ENCODE measurements around the gene VN1R4. TPM values are rescaled to one million over a fixed set of nuclear protein-coding genes. Genes with fewer than 3 reads are reported as not detected.
"Not testable (repeated sequence)": the region's sequence is repeated elsewhere in the genome, so short reads cannot be mapped to it uniquely, and the experiment has no call there.

The VN1R4 gene, protein sequence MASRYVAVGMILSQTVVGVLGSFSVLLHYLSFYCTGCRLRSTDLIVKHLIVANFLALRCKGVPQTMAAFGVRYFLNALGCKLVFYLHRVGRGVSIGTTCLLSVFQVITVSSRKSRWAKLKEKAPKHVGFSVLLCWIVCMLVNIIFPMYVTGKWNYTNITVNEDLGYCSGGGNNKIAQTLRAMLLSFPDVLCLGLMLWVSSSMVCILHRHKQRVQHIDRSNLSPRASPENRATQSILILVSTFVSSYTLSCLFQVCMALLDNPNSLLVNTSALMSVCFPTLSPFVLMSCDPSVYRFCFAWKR
- total RNA-seq: not detected

DNA sequence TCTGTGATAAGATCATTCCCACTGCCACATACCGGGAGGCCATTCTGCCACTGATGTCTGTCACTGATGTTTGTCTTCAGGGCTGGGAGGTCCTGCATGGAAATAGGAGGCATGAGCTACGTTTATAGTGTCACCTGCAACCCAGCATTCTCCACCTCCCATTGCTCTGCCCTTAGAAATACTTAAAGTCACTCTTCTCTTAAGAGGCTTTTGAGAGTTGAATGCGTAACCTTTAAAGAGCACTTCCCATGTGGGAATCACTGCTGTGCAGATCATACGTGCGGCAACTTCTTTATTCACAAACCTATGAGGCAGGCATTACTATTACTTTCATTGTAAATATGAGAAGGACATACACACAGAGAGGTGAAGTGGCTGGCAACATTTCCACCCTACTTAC is at the start of gene VN1R4:
Gene VN1R4 (minus strand): TSS at position 101 of the 400 bp plus-strand sequence. CDS start 58 bp downstream, at position 43.
- peaks cover 18 to 19% of the 10 kb centered on the region in 2 donors for H3K36me3 Mint-ChIP-seq (ENCODE audit: insufficient read depth in 2 of 2)
- not testable (repeated sequence) for ATAC-seq (replicated peaks in 1 of 2); H3K27ac Mint-ChIP-seq; H3K27me3 Mint-ChIP-seq (ENCODE audit: low read depth); H3K4me3 Mint-ChIP-seq; H3K4me1 Mint-ChIP-seq (ENCODE audit: low read depth); DNase-seq
- peaks cover 24 to 30% of the 10 kb centered on the region in 2 donors for H3K9me3 Mint-ChIP-seq

DNA sequence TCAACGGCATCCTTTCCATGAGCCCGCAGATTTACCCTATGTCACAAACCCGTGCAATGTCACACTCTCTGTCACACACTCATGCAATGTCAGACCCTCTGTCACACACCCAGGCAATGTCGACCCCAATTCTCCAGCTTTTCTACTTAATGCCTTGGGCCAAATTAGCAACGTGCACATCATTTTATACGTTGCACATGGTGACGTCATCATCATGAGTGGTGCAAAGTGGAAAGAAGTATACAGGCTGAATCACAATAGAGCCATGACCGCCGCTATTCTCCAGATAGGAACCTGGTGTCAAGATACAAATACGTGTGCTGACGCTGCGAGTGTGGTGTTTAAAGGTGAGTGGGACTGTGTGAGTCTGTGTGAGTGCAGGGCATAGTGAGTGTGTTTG is 44.4 kb upstream of the VN1R4 start:
- peaks cover 14 to 16% of the 10 kb centered on the region in 2 donors for H3K9me3 Mint-ChIP-seq
- no peak for ATAC-seq (replicated peaks in 1 of 2)
- peaks cover 8 to 19% of the 10 kb centered on the region in 2 donors for H3K36me3 Mint-ChIP-seq (ENCODE audit: insufficient read depth in 2 of 2)
- DNase-seq: no peak
- no peak overlapping the region for H3K4me3 Mint-ChIP-seq
- peaks cover 12% of the 10 kb centered on the region for H3K27me3 Mint-ChIP-seq (ENCODE audit: low read depth)
- H3K27ac Mint-ChIP-seq: no peak overlapping the region
- no peaks in the 10 kb centered on the region for H3K4me1 Mint-ChIP-seq (ENCODE audit: low read depth)

DNA sequence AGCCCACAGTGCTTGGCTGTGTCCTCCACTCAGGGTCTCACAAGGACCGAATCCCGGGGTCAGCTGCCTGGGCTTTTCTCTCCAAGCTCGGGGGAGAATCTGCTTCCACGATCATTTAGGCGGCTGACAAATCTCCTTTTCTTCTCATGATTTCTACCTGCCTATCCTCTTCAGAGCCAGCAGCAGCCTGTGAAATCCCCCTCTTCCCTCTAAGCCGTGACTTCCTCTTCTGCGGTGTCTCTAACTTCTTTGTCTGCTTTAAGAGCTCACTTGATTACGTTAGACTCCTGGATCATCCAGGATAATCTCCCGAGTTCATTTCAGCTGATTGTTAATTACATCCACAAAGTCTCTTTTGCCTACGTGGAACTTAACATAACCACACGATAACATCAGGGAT is 43.5 kb upstream of the VN1R4 start:
- Mint-ChIP-seq H3K36me3 (ENCODE audit: insufficient read depth in 2 of 2) (peaks cover 10 to 22% of the 10 kb centered on the region in 2 donors), H3K9me3 (peaks cover 14 to 19% of the 10 kb centered on the region in 2 donors), H3K4me1 (ENCODE audit: low read depth) (no peaks in the 10 kb centered on the region), H3K27me3 (ENCODE audit: low read depth) (peaks cover 20% of the 10 kb centered on the region), H3K4me3 (no peak overlapping the region), H3K27ac (no peak overlapping the region)
- no peak for DNase-seq
- no peak for ATAC-seq (replicated peaks in 1 of 2)

DNA sequence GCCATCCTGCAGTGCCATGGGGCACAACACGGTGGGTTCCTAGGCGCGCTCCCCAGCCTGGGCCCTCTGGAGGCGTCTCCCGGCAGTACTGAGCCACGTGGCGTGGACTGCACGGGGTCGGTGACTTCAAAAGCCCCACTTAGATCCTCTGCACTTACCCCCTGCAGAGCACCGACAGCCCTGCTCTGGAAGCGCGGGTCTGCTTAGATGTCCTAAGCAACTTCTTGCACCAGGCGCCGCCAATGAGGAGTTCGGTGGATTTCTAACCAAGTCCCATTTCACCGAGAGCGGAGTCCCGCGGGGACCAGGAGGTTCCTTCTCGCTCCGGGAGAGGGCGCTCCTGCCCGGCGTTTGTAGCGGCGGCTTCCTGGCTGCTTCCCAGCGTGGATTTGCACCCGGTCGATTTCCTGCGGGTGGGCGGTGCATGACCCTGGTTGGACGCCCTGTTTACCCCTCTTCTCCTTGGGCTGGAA is 40.9 kb upstream of the VN1R4 start:
- H3K27ac Mint-ChIP-seq: no peak overlapping the region
- no peak overlapping the region for H3K4me3 Mint-ChIP-seq
- ATAC-seq (replicated peaks in 1 of 2) (peak in 1 of 2 donors; percentile 23), DNase-seq (peak in 1 of 2 donors; percentile 30)
- peaks cover 14 to 19% of the 10 kb centered on the region in 2 donors for H3K9me3 Mint-ChIP-seq
- H3K27me3 Mint-ChIP-seq (ENCODE audit: low read depth): peaks cover 16% of the 10 kb centered on the region
- H3K36me3 Mint-ChIP-seq (ENCODE audit: insufficient read depth in 2 of 2): peaks cover 8 to 20% of the 10 kb centered on the region in 2 donors
- no peaks in the 10 kb centered on the region for H3K4me1 Mint-ChIP-seq (ENCODE audit: low read depth)

DNA sequence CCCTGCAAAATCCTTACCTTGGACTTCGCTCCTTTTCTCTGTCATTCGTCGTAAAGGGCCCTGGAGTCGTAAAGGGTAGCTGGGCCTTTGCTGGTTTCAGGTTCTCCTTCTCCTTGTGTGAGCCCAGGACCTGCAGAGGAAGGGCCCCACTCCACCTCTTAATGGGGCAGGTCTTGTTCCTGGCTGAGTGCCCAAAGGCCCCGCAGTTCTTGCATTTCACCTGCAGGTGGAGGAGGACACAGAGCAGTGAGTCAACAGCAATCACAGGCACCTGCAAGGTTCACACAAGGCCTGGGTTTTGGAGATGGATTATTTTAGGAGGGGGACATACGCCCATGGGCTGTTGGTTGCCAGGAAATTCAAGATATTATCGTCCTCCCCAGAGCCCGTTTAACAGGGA is 33.8 kb upstream of the VN1R4 start:
- not testable (repeated sequence) for DNase-seq; ATAC-seq (replicated peaks in 1 of 2); H3K4me1 Mint-ChIP-seq (ENCODE audit: low read depth); H3K27ac Mint-ChIP-seq; H3K4me3 Mint-ChIP-seq; H3K27me3 Mint-ChIP-seq (ENCODE audit: low read depth)
- Mint-ChIP-seq H3K9me3 (peaks cover 2 to 13% of the 10 kb centered on the region in 2 donors), H3K36me3 (ENCODE audit: insufficient read depth in 2 of 2) (peaks cover under 1 to 18% of the 10 kb centered on the region in 2 donors)

DNA sequence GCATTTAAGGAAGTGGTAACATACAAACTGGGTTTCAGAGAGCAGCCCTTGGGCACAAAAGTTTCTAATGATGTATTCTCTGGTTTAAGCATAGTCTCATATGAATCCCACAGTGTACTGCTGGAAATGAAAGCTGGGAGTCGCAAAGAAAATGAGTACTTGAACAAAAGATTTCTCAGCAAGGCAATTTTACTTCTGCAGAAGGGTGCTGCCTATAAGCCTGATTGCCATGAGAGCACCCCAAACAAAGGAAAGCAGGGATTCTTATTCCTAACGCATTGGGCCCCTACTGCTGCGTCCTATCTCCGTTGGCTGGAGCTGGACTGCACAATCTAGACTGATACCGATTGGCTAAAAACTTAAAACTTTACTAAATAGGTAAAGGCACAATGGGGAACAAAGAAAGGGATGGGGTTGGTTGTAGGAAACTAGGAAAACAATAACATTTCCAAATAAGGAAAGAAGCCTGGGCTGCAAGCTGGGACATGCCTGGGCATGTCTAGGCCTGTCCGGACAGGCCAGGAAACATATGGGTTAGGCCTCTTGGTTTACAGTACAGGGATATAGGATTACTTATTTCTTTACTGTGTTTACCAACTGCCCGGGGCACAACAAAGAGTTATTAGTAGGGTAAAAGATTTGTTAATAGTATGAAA is 27.4 kb upstream of the VN1R4 start:
- DNase-seq: no peak
- H3K27ac Mint-ChIP-seq: no peak overlapping the region
- H3K4me3 Mint-ChIP-seq: no peak overlapping the region
- no peaks in the 10 kb centered on the region for H3K27me3 Mint-ChIP-seq (ENCODE audit: low read depth)
- H3K9me3 Mint-ChIP-seq: peaks cover 15 to 20% of the 10 kb centered on the region in 2 donors
- H3K4me1 Mint-ChIP-seq (ENCODE audit: low read depth): no peaks in the 10 kb centered on the region
- peaks cover 18 to 19% of the 10 kb centered on the region in 2 donors for H3K36me3 Mint-ChIP-seq (ENCODE audit: insufficient read depth in 2 of 2)
- ATAC-seq (replicated peaks in 1 of 2): no peak

DNA sequence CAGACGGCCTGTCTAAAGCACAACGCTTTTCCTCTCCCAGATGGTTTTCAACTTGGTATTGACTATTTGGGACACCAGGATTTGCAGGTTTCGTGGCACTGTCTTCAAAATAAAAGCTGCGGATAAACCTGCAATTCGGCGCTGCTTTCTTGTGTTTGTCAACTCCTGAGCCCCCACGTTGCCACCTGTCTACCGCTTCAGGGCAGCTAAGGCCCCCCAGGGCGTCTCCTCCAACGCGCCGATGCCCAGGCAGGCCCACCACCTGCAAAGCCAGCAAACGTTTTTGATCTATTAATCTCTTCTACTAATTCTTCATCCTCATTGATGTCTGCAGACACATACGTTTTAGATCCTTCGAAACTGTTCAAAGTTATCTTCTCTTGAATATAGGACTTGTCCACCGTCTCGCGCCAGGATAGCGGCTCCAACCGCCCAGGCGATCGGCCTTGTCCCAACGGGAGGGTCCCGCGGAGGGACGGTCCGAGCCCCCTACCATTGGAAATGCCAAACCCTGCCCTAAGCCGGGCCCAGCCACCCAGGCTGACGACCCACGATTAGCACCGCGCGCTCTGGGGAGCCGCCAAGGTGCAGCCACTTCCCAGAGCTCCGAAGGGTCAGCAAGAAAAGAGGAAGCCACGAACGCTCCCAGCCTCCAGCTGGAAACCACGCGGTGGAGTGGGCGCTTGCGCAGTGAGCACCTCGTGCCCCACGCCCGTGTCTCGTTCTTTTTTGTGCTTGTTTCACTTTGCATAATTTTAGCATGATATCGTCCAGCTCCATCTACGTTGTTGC is 23.4 kb upstream of the VN1R4 start:
- no peak for DNase-seq
- Mint-ChIP-seq H3K27me3 (ENCODE audit: low read depth) (no peaks in the 10 kb centered on the region), H3K27ac (no peak overlapping the region)

DNA sequence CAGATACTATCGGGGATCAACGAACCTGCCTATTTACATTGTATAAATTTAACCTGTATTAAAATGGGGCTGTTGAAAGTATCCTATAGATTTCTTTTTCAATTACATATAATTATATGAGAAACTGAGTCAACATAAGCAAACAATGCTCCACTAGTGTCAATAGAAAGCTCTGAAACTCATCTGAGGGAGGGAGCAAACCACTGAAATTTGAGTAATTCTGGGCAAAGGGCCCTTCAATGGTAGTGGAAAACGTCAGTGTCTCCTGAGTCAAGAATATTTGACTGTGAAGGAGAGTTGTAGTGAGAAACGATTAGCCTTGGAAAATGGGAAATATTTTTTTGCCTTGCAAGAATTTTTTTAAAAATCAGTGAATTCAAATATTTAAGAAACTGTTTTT is 17.6 kb upstream of the VN1R4 start:
- no peak for ATAC-seq (replicated peaks in 1 of 2)
- Mint-ChIP-seq H3K9me3 (peaks cover 6% of the 10 kb centered on the region in 2 donors), H3K36me3 (ENCODE audit: insufficient read depth in 2 of 2) (peaks cover 0 to 11% of the 10 kb centered on the region in 2 donors), H3K27me3 (ENCODE audit: low read depth) (no peaks in the 10 kb centered on the region), H3K4me1 (ENCODE audit: low read depth) (no peaks in the 10 kb centered on the region), H3K4me3 (no peak overlapping the region), H3K27ac (no peak overlapping the region)
- no peak for DNase-seq

More for the DNA sequence above, 23.4 kb upstream of the VN1R4 start:
- H3K36me3 Mint-ChIP-seq (ENCODE audit: insufficient read depth in 2 of 2): peaks cover 15 to 16% of the 10 kb centered on the region in 2 donors
- ATAC-seq (replicated peaks in 1 of 2): no peak
- no peak overlapping the region for H3K4me3 Mint-ChIP-seq
- H3K9me3 Mint-ChIP-seq: peaks cover 15 to 16% of the 10 kb centered on the region in 2 donors
- H3K4me1 Mint-ChIP-seq (ENCODE audit: low read depth): no peaks in the 10 kb centered on the region

DNA sequence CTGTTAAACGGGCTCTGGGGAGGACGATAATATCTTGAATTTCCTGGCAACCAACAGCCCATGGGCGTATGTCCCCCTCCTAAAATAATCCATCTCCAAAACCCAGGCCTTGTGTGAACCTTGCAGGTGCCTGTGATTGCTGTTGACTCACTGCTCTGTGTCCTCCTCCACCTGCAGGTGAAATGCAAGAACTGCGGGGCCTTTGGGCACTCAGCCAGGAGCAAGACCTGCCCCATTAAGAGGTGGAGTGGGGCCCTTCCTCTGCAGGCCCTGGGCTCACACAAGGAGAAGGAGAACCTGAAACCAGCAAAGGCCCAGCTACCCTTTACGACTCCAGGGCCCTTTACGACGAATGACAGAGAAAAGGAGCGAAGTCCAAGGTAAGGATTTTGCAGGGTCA is 14.4 kb upstream of the VN1R4 start:
- not testable (repeated sequence) for H3K27ac Mint-ChIP-seq; H3K9me3 Mint-ChIP-seq; H3K36me3 Mint-ChIP-seq (ENCODE audit: insufficient read depth in 2 of 2); H3K4me3 Mint-ChIP-seq; H3K4me1 Mint-ChIP-seq (ENCODE audit: low read depth); H3K27me3 Mint-ChIP-seq (ENCODE audit: low read depth); ATAC-seq (replicated peaks in 1 of 2)
- peak in 1 of 2 donors; percentile 6 for DNase-seq

DNA sequence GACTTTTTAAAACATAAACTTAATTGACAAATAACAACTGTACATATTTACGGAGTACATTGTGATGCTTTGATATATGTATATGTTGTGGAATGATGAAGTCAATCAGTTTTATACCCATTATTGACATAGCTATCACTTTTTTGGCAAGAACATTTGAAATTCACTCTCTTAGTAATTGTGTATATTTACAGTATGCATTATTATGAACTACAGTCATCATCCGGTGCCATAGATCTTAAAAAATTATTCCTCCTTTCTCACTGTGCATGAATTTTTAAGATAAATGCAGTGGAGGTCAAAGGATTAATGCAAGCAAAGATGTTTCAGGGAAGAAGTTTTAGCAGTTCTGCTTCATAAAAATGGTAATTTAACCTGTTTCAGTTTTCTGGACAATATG is 8.0 kb upstream of the VN1R4 start:
- ATAC-seq (replicated peaks in 1 of 2) (no peak), DNase-seq (no peak)
- H3K36me3 Mint-ChIP-seq (ENCODE audit: insufficient read depth in 2 of 2): peaks cover 13 to 18% of the 10 kb centered on the region in 2 donors
- H3K9me3 Mint-ChIP-seq: peaks cover 28 to 30% of the 10 kb centered on the region in 2 donors
- H3K4me1 Mint-ChIP-seq (ENCODE audit: low read depth): no peaks in the 10 kb centered on the region
- no peak overlapping the region for H3K4me3 Mint-ChIP-seq
- no peak overlapping the region for H3K27ac Mint-ChIP-seq
- no peaks in the 10 kb centered on the region for H3K27me3 Mint-ChIP-seq (ENCODE audit: low read depth)

DNA sequence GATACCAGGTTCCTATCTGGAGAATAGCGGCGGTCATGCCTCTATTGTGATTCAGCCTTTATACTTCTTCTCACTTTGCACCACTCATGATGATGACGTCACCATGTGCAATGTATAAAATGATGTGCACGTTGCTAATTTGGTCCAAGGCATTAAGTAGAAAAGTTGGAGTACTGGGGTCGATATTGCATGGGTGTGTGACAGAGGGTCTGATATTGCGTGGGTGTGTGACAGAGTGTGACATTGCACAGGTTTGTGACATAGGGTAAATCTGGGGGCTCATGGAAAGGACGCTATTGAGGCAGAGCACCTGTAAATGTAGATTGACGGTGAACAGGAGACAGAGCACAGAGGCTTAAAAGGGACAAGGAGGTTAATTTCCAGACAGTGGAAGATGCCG is 4.5 kb upstream of the VN1R4 start:
- H3K36me3 Mint-ChIP-seq (ENCODE audit: insufficient read depth in 2 of 2): peaks cover 13 to 16% of the 10 kb centered on the region in 2 donors
- peaks cover 28 to 29% of the 10 kb centered on the region in 2 donors for H3K9me3 Mint-ChIP-seq
- no peak overlapping the region for H3K4me3 Mint-ChIP-seq
- DNase-seq: no peak
- H3K27ac Mint-ChIP-seq: no peak overlapping the region
- no peaks in the 10 kb centered on the region for H3K4me1 Mint-ChIP-seq (ENCODE audit: low read depth)
- ATAC-seq (replicated peaks in 1 of 2): no peak
- no peaks in the 10 kb centered on the region for H3K27me3 Mint-ChIP-seq (ENCODE audit: low read depth)

DNA sequence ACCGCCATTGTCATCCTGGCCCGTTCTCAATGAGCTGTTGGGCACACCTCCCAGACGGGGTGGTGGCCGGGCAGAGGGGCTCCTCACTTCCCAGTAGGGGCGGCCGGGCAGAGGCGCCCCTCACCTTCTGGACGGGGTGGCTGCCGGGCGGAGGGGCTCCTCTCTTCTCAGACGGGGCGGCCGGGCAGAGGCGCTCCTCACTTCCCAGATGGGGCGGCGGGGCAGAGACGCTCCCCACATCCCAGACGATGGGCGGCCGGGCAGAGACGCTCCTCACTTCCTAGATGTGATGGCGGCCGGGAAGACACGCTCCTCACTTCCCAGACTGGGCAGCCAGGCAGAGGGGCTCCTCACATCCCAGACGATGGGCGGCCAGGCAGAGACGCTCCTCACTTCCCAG is 2.3 kb upstream of the VN1R4 start:
- H3K27me3 Mint-ChIP-seq (ENCODE audit: low read depth); ATAC-seq (replicated peaks in 1 of 2); H3K4me3 Mint-ChIP-seq; H3K27ac Mint-ChIP-seq; H3K4me1 Mint-ChIP-seq (ENCODE audit: low read depth); DNase-seq: not testable (repeated sequence)
- H3K9me3 Mint-ChIP-seq: peaks cover 26 to 32% of the 10 kb centered on the region in 2 donors
- H3K36me3 Mint-ChIP-seq (ENCODE audit: insufficient read depth in 2 of 2): peaks cover 19 to 22% of the 10 kb centered on the region in 2 donors

All from activated T-cell treated with anti-CD3 and anti-CD28 coated beads, Interleukin-2, amount 50 U/mL, for 72 hours (primary cell).